ENCODE measurements around the gene MYH6.

- TF ChIP-seq, protein P1, sequence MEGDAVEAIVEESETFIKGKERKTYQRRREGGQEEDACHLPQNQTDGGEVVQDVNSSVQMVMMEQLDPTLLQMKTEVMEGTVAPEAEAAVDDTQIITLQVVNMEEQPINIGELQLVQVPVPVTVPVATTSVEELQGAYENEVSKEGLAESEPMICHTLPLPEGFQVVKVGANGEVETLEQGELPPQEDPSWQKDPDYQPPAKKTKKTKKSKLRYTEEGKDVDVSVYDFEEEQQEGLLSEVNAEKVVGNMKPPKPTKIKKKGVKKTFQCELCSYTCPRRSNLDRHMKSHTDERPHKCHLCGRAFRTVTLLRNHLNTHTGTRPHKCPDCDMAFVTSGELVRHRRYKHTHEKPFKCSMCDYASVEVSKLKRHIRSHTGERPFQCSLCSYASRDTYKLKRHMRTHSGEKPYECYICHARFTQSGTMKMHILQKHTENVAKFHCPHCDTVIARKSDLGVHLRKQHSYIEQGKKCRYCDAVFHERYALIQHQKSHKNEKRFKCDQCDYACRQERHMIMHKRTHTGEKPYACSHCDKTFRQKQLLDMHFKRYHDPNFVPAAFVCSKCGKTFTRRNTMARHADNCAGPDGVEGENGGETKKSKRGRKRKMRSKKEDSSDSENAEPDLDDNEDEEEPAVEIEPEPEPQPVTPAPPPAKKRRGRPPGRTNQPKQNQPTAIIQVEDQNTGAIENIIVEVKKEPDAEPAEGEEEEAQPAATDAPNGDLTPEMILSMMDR (IDR thresholded peaks at IDR 0.05), result no peak
- TF ChIP-seq POLR2A (IDR thresholded peaks at IDR 0.05), result no peak
Measured at GRCh38 chr14:23454445-23454856, 46.4 kb upstream of the MYH6 start.

Data from esophagus squamous epithelium (tissue), 4 donors.